ENCODE data around the gene SNX15.

DNA sequence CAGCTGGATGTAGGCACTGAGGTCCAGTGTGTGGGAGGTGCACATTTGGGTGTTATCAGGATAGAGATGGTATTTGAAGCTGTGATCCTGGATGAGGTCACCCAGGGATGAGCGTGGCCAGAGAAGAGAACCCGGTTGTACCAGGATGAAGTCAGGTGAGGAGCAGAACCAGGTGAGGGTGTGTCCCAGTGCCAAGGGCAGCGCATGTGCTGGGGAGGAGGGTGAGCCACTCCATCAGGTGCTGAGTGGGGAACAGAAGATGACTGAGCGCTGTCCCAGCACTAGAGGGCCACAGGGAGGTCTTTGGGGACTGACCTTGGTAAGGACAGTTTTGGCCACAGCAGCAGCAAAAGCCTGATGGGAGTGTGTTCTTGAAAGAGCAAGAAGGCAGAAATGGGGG lies 10.5 kb upstream of the SNX15 start:
- TF ChIP-seq, protein P1, sequence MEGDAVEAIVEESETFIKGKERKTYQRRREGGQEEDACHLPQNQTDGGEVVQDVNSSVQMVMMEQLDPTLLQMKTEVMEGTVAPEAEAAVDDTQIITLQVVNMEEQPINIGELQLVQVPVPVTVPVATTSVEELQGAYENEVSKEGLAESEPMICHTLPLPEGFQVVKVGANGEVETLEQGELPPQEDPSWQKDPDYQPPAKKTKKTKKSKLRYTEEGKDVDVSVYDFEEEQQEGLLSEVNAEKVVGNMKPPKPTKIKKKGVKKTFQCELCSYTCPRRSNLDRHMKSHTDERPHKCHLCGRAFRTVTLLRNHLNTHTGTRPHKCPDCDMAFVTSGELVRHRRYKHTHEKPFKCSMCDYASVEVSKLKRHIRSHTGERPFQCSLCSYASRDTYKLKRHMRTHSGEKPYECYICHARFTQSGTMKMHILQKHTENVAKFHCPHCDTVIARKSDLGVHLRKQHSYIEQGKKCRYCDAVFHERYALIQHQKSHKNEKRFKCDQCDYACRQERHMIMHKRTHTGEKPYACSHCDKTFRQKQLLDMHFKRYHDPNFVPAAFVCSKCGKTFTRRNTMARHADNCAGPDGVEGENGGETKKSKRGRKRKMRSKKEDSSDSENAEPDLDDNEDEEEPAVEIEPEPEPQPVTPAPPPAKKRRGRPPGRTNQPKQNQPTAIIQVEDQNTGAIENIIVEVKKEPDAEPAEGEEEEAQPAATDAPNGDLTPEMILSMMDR (IDR thresholded peaks at IDR 0.05; ENCODE audit: borderline replicate concordance, extremely low read depth, low read length, poor library complexity, severe bottlenecking) = no peak
- TF ChIP-seq EZH2 (IDR thresholded peaks at IDR 0.05; ENCODE audit: borderline replicate concordance, low read depth, low read length, severe bottlenecking) = no peak
